HG02973 (cell line): ENCODE results near the gene LRRC75B.
"Not testable (repeated sequence)": the region's sequence is repeated elsewhere in the genome, so short reads cannot be mapped to it uniquely, and the experiment has no call there.

Source experiments
- ATAC-seq: cut with Tn5 transposase; IDR thresholded peaks from one replicate; pipeline ENCODE4 v1.9.1; 2021; ENCODE audit warnings: moderate library complexity; ENCODE audit not compliant: unreplicated experiment

Gene LRRC75B

DNA sequence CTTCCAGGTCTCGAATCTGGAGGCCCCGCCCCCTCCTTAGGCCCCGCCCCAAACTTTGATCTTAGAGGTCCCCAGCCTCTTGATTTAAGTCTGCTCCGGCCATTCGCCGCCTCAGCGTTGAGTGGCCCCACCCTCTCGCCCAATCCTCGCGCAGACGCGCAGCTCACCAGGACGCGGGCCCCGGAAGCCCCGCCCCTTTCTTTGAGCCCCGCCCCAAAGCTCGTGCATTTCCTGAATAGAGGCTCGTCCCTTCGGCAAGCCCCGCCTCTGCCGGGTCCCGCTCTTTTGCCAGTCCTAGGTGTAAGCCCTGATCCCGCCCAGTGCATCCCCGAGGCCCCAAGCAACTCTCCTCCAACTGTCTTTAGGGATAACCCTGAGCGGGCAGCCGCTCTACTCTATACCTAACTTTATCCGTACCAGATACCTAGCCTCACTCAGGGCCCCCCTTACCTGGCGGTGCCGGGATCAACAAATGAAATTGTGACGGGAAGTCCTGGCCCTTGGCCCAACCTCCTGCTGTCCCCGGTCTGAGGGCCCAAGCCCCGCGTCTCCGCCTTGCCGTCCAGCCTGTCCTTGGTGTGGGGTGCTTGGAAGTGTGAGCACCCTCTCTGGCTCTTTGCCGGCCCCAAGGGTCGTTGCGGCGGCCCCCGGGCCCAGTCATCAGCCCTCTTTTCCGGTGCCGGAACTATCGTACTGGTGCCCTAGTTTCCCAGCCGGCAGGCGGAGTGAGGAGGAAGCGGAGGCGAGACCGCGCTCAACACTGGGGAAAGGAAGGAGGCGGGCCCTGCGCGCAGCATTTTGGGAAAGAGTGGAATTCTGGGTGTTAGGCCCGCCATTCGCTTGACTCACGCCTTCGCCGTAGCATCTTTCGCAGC is 37.5 kb downstream of the LRRC75B start, which contains the start of gene SNRPD3:
Gene SNRPD3 (plus strand): TSS at position 835 of the 875 bp plus-strand sequence. CDS start 1,676 bp downstream, outside the sequence.
- ATAC-seq, result peak; percentile 66

DNA sequence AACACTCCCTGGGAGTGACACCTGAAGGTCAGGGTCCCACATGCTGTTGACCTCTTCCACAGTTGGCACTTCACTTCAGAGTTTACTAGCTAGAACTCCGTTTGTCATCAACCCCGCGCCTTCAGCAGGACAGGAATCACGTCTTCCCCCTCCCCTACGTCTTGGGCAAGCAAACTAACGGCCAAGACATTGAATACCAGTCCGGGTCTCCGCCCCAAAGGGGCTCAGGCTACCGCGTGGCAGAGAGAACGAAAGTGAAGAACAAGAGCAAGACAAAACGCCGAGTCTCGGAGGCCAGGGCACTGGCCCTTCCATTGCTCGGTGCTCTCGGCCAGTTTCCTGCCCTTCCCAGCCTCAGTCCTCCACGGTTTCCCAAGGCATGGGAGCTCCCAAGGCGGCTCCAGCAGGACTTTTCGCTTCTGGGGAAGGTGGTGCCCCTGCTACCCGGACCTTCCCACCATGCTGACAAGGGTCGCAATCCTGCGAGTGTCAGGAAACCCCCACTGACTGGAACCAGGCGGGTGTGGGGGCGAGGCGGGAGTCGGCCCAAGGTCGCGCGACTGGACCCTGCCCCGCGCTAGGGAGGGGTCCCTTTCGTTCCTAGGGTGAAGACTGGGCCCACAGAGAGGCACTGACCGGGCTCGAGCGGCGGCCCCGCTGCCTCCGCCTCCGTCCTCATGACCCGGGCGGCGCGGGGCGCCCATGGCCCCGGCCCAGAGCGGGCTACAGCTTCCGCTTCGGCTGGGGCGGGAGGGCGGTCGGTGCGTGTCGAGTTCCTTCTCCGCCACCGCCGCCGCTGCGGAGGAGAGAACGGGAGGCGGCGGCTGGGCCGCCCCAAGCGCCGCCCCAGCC is 38.3 kb downstream of the LRRC75B start, which contains the start of gene GUCD1:
Gene GUCD1 (minus strand): TSS at position 826 of the 852 bp plus-strand sequence. CDS start 147 bp downstream, at position 679.
- ATAC-seq, result peak; percentile 3

DNA sequence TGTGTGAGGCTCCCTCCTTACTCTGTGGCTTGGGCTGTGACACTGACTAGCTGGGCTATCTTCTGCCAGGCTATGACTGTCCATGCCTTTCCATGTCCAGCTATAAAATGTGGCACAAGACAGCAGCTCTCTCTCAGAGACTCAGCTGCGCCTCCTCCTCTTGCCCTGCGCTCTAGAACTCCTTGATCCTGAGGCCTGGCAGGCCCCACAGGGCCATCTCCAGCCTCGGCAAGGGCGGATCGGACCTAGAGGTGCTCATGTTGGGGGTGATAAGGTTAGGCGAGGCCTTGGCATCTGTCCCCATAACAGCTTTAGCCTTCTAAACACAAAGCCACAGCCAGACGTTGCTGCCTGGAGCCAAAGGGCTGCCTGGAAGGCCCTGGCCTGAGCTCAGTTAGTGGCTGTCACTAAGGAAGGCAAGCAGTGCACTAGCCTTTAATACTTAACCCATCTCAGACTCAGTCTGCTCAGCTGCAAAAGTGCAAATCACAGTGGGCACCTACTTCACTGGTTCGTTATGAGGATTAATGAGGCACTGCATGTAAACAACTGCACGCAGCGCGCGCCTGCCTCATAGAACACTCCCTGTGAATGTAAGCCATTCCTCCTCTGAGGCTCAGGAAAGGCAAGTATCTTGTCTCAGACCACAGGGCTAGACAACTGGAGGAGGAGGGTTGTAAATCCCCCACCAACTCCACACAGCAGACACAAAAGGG is 39.1 kb downstream of the LRRC75B start:
- ATAC-seq, result no peak

DNA sequence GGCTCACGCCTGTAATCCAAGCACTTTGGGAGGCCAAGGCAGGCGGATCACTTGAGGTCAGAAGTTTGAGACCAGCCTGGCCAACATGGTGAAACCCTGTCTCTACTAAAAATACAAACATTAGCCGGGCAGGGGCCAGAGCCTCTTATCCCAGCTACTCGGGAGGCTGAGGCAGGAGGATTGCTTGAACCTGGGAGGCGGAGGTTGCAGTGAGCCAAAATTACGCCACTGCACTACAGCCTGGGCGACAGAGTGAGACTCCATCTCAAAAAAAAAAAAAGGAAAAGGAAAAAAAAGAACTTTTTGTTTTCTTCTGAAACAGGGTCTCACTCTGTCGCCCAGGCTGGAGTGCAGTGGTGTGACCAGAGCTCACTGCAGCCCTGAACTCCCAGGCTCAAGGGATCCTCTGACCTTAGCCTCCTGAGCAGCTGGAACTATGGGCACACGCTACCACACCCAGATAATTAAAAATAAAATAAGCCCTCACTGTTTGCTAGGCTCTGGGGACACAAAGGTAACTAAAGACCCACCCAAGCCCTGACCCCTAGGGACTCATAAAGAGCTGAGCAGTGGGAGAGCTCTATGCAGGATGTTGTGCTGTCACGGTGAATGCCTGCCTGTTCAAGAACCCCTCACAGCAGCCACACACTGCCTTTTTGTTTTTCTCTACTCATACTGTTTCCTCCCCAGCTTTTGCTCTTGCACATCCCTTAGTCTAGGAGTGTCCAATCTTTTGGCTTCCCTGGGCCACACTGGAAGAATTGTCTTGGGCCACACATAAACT is 40.2 kb downstream of the LRRC75B start:
- ATAC-seq, result not testable (repeated sequence)

DNA sequence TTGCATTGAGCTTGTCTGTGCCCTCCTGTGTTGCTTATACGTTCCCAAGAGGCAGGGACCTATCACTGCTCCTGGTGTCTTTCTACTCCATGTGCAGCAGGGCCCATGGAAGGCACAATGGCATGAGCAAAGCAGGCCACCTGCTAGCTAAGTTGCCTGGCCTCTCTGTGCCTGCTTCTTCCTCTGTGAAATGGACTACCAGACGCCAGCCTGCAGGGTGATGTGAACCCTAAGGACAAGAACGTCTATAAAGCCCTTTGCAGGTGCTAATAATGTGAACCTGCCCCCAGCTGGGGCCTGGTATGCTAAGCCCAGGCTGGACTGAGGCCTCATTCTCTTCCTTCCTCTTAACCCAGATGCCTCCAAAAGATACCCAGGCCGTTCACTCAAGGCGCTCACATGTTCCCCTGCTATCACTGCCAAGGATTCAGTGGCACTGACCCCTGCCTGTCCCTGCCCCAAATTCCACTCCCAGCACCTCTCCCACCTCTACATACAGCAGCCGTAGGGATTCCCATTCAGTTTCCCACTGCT is 41.9 kb downstream of the LRRC75B start:
- ATAC-seq, result no peak

DNA sequence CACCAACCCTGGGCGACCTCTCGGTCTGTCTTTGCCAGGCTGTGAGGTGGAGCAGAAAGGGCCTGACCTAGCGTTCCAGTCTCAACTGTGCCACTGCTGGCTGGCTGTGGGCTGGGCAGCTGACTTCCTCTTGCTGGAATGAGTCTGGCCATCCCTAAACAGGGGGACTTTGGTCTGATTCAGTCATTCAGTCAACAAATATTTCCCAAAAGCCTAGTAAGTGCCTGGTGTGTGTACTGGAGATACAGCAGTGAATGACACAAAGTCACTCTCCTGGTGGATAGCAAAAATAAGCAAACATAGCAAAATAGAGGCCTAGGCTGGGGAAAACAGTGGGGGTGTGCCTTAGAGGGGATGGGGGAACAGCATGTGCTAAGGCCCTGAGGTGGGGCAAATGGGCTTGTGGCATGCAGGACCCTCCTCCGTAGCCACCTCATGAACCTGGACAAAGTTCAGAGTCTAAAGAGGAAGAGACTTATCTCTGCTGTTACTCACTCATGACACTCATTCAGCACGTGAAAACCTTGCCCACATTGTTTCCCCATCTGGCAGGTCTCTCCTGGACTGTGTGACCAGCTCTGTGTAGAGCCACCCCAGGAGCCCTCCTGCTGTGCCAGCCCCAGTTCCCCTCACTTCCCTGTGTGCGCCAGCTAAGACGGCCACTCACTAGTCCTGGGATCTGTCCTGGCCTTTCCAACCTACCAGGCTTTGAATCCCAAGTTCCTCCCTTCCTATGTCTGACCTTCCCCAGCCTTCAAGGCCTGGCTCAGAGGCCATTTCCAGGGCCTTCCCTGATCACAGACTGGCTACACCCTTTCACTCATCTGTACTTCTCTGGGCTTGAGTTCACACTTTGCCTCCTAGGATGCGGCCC is 42.6 kb downstream of the LRRC75B start:
- ATAC-seq, result no peak

DNA sequence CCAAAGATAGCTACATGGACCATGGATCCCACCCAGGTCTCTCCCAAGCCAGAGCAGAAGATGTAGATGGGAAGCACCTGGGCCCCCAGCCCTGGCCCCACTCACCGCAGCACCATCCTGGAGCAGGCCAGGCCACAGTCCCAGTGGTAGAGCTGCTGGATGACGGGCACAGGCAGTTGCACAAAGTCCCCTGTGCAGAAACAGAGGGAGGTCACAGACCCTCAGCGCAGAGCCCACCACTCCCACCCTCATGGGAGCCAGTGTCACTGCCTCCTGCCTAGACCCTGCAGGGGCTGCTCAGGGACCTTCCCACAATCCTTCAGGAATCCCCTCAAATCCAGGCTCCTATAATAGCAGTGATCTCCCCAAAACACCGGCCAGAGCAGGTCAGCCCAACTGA is 44.1 kb downstream of the LRRC75B start:
- no peak for ATAC-seq

DNA sequence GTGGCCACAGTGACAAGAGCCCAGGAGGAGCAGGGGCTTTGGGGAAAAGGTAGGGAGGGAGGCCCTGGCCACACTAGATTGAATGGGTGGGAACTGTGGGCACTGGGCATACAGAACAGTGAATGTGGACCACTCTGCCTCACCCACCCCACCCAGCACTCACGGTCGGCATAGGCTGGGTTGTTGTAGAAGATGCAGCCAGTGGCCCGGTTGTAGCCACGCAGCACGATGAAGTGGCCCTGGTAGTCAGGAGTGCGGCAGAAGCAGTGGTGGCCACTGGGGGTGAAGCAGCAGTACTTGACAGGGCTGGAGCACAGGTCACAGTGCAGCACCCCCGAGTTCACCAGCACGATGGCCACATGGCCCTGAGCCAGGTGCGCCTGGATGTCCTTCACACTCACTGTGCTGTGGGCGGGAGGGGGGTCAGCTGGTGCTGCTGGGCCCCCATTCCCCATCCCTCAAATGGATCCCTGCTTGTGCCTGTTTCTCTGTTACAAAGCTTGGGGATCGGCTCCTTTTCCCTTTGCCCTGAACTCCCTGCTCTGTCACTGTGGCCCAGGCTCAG is 49.1 kb downstream of the LRRC75B start:
- no peak for ATAC-seq

DNA sequence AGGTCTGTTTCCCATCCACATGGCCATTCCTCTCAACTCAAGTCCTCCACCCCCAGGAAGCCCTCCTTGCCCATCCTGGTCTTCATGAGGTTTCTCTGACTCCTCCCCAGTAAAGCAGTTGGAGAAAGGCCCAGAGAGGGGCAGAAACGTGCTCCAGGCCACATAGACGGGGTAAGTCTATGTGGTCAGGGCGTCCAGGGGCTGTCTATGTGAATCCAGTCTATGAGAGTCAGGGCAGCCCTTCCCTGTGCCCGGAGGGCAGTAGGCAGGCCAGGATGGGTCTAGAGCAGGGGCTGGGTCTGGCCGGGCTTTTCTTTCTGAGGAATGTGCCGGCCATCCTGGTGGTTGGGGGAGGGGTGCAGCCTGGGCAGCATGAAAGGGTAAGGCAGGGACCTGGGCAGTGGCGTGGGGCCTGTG is 49.7 kb downstream of the LRRC75B start:
- no peak for ATAC-seq

DNA sequence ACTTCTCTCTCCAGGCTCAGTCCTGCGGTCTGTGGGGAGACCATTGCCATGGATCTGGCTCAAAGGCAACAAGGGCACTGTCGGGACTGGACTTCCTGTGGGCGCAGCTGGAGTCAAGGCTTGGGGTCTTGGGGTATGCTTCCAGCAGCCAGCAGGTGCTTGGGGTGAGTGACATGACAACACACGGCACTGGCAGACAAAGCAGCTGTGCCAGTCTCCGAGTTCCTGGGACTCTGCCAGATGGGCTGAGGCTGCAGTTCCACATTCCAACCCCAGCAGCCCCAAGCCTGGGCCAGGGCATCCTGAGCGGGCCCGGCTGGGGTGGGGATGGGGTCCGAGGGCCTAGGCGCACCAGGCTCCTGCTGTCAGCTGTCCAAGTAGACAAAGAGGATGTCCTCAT is 50.2 kb downstream of the LRRC75B start:
- no peak for ATAC-seq

DNA sequence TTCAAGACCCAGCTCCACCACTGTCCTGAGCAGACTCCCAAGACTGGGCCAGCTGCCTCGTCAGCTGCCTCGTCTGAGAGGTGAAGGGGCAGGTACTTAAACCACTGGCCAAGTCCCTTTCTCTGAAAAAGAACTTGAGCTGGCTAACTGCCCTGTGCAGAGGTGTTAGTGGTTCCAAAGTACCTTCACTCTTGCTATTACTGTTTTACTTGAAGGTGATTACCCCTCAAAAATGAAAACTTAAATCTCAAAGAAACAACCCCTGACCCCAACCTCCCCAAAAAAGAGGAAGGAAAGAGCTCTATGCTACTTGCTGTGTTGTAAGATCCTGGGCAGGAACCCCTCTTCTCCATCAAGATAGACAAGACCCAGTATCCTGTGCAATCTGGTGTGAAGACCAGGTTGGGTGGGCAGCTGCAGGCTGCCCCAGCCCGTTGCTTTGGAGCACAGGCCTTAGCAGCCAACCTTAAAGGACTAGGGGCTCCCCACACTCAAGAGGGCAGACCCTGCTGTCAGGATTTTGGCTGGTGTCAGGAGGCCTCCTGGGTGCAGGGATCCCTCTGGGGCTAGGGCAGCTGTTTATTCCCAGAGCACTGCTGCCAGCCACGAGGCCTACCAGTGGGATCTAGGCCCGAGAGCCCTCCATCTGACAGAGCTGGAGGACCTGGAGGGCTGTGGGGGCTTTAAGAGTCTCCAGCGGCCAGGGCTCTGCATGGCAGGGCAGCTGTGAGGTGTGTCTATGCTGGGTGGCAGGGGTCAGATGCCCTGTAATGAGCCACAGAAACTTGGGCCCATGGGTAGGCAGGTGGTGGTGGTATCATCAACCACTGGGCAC is 51.0 kb downstream of the LRRC75B start:
- ATAC-seq, result no peak

DNA sequence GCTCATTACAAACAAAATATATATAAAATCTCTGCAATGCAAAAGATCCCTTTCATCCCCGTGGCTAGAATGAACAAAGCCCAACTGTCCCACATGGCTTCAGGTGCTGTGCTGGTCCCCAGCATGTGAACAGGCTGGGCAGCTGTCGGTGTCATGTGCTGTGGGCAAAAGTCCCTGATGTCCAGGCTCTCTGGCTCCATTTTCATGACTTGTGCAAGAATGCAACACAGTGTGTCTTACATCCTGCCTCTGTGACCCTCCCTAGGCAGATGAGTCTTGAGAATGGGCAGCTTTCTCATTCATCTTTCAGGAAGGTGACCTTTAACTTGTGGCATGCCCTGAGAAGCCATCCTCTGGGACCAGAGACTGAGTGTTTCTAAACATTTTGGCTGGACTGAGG is 52.4 kb downstream of the LRRC75B start:
- no peak for ATAC-seq

DNA sequence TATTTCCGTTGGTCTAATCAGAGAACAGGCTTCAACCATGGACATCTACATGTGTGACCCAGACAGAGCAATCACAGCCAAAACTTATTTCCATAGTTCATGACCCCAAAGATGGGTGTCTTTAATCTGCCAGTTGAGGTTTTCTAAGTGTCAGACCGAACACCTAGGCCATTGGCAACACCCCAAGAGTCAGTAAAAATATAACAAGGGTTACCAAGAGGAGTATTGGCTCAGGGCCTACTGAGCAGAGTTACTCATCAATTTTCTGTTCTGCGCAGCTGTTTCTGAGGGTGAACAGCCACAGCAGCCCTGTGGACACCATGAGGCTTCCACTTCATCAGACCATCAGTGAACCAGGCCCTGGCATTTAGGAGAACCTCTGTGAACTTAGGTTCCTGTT is 56.8 kb downstream of the LRRC75B start:
- no peak for ATAC-seq
